C4-2B (cell line): ENCODE measurements around the gene TSHZ3.

ENCODE experiments used
- ZFX ChIP-seq: fragments of 450-650 bp; IDR thresholded peaks from 2 replicates; pipeline ENCODE4 v1.6.1; 2017
- TF ChIP-seq, protein P1 (sequence below): fragments of 450-650 bp; conservative IDR thresholded peaks from 2 replicates; pipeline ENCODE4 v1.5.1; 2017; ENCODE audit warnings: mild to moderate bottlenecking

DNA sequence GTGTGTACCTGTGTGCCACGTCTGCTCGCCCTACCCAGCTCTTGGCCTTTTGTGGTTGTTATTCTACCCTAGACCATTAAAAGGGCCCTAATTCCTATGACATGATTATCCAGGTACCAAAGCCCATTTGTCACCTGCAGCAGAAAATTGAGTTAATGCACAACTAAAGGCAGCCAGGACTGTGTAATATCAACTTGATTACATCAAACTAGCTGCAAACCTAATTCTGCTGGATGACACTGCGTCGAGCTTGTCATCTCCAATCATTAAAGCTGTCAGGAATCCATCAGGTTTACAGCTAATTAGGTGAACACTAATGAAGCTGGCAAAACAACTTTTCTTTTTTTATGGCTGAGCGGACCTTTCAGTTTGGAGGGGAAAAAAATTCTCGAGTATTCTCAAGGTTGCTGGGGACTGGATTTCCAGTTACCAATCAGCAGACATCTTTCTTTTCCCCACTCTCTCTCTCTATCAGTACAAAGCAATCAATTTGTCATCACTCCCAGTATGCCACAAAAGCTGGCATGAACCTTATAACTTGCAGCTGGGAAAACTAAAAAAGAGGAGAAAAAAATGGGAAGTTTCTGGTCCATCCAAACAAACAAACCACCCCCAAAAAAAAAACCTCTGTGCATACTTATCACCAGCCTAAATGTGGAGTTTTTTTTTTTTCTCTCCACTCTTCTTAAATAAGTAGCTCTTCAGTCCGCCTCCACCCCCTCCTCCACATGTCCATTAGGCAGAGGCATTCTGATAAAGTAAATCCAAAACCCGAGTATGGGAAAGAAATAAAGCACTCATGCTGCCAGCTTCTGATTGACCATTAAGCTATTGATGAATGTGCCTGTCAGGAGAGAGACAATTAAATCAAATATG lies 2.8 kb downstream of the TSHZ3 start:
- TF ChIP-seq, protein P1, sequence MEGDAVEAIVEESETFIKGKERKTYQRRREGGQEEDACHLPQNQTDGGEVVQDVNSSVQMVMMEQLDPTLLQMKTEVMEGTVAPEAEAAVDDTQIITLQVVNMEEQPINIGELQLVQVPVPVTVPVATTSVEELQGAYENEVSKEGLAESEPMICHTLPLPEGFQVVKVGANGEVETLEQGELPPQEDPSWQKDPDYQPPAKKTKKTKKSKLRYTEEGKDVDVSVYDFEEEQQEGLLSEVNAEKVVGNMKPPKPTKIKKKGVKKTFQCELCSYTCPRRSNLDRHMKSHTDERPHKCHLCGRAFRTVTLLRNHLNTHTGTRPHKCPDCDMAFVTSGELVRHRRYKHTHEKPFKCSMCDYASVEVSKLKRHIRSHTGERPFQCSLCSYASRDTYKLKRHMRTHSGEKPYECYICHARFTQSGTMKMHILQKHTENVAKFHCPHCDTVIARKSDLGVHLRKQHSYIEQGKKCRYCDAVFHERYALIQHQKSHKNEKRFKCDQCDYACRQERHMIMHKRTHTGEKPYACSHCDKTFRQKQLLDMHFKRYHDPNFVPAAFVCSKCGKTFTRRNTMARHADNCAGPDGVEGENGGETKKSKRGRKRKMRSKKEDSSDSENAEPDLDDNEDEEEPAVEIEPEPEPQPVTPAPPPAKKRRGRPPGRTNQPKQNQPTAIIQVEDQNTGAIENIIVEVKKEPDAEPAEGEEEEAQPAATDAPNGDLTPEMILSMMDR = no peak
- TF ChIP-seq ZFX = no peak
